SK-N-SH (cell line): ENCODE measurements around the gene MGAT5B. TPM values are rescaled to one million over a fixed set of nuclear protein-coding genes. Genes with fewer than 3 reads are reported as not detected.

Source experiments
- CTCF ChIA-PET: fragments of 300-600, 350-600 bp; formaldehyde crosslinking; extraction: SDS; loops from one replicate; lab custom pipeline; 2021; lab: Yijun Ruan, JAX
- POLR2A ChIA-PET: fragments of 350-600 bp; sonication (Branson Sonifier 250); formaldehyde crosslinking; extraction: SDS; loops from one replicate; lab custom pipeline; 2020; ENCODE audit warnings: antibody characterized with exemption, inconsistent platforms; lab: Yijun Ruan, JAX
- DNase-seq: peaks from one replicate; pipeline ENCODE4 v3.0.0; 2012
- H2AFZ ChIP-seq: fragments of 200-600 bp; sonication (generic); 2 replicates; pipeline ENCODE4 v1.8.1; 2016; ENCODE audit warnings: antibody characterized with exemption, mild to moderate bottlenecking, low read depth
- H3F3A ChIP-seq: fragments of 200-600 bp; sonication (generic); replicated peaks from 2 replicates; pipeline ENCODE3; 2016; ENCODE audit warnings: antibody characterized with exemption, mild to moderate bottlenecking; ENCODE audit not compliant: insufficient read depth
- H3K27ac ChIP-seq, 2 experiments: fragments of 200-500 bp in 1 of 2; fragments of 200-600 bp in 1 of 2; sonication (Bioruptor generic) in 1 of 2; sonication (generic), shearing (Covaris generic) in 1 of 2; 2 replicates each; pipeline versions ENCODE4 v1.5.1 to v1.6.1; 2014 to 2016; ENCODE audit warnings: low read depth in 2 of 2, inconsistent platforms in 1 of 2, low read length in 1 of 2, mild to moderate bottlenecking in 1 of 2, mixed read lengths in 1 of 2
- H3K27me3 ChIP-seq: fragments of 200-600 bp; sonication (generic), shearing (Covaris generic); 2 replicates; pipeline ENCODE4 v1.6.1; 2016; ENCODE audit warnings: mixed run types; ENCODE audit not compliant: insufficient read depth
- H3K36me3 ChIP-seq, 2 experiments: fragments of 200-500 bp in 1 of 2; fragments of 200-600 bp in 1 of 2; sonication (Bioruptor generic) in 1 of 2; sonication (generic) in 1 of 2; replicated peaks in 1 of 2; 2 replicates each; pipeline versions ENCODE3 to v1.5.1; 2014 to 2016; ENCODE audit warnings: low read length in 1 of 2, mild to moderate bottlenecking in 1 of 2; ENCODE audit not compliant: insufficient read depth in 2 of 2, control insufficient read depth in 1 of 2
- H3K4me1 ChIP-seq, 2 experiments: fragments of 200-500 bp in 1 of 2; fragments of 200-600 bp in 1 of 2; sonication (Bioruptor generic) in 1 of 2; sonication (generic), shearing (Covaris generic) in 1 of 2; 2 replicates each; pipeline versions ENCODE4 v1.5.1 to v1.6.1; 2014 to 2016; ENCODE audit warnings: low read depth in 1 of 2, low read length in 1 of 2, mixed run types in 1 of 2; ENCODE audit not compliant: insufficient read depth in 2 of 2, control insufficient read depth in 1 of 2
- H3K4me2 ChIP-seq: fragments of 200-600 bp; sonication (generic), shearing (Covaris generic); 2 replicates; pipeline ENCODE4 v1.6.1; 2017; ENCODE audit warnings: mixed run types
- H3K4me3 ChIP-seq, 2 experiments: fragments of 200-500 bp in 1 of 2; fragments of 200-600 bp in 1 of 2; sonication (Bioruptor generic) in 1 of 2; sonication (generic), shearing (Covaris generic) in 1 of 2; 2 replicates each; pipeline versions ENCODE4 v1.5.1 to v1.8.1; 2014 to 2016; ENCODE audit warnings: low read depth in 2 of 2, inconsistent platforms in 1 of 2, low read length in 1 of 2, mild to moderate bottlenecking in 1 of 2, mixed read lengths in 1 of 2, moderate library complexity in 1 of 2
- H3K79me2 ChIP-seq: fragments of 200-600 bp; sonication (generic); 2 replicates; pipeline ENCODE4 v1.8.1; 2017; ENCODE audit warnings: mild to moderate bottlenecking; ENCODE audit not compliant: insufficient read depth
- H3K9ac ChIP-seq: fragments of 200-600 bp; sonication (generic); 2 replicates; pipeline ENCODE4 v1.6.1; 2017; ENCODE audit warnings: mixed run types
- H3K9me2 ChIP-seq: fragments of 200-600 bp; sonication (generic); 2 replicates; pipeline ENCODE4 v1.6.1; 2017; ENCODE audit warnings: mixed run types
- H3K9me3 ChIP-seq: fragments of 200-600 bp; sonication (generic); 2 replicates; pipeline ENCODE4 v1.6.1; 2017; ENCODE audit warnings: mixed run types, mild to moderate bottlenecking, moderate library complexity
- H4K20me1 ChIP-seq: fragments of 200-600 bp; sonication (generic); 2 replicates; pipeline ENCODE4 v1.6.1; 2017; ENCODE audit warnings: mild to moderate bottlenecking, mixed run types; ENCODE audit not compliant: insufficient read depth
- CTCF ChIP-seq: fragments of 200-600 bp; sonication (generic); IDR thresholded peaks from 2 replicates; pipeline ENCODE4 v1.6.1; 2017; ENCODE audit warnings: antibody characterized with exemption, mild to moderate bottlenecking, moderate library complexity
- ELF1 ChIP-seq: IDR thresholded peaks from 2 replicates; pipeline ENCODE4 v1.4.0; 2012
- EP300 ChIP-seq, 2 experiments: IDR thresholded peaks; 2 replicates each; pipeline versions ENCODE4 v1.4.0 to v1.6.1; 2012; ENCODE audit warnings: borderline replicate concordance in 1 of 2, low read depth in 1 of 2, low read length in 1 of 2
- FOSL2 ChIP-seq: IDR thresholded peaks from 2 replicates; pipeline ENCODE4 v1.4.0; 2012; ENCODE audit warnings: low read depth, mild to moderate bottlenecking, moderate library complexity, borderline replicate concordance
- FOXJ3 ChIP-seq: sonication (generic); formaldehyde crosslinking; IDR thresholded peaks from 2 replicates; pipeline ENCODE4 v1.5.1; 2020; ENCODE audit warnings: mild to moderate bottlenecking, missing genetic modification reagents
- FOXM1 ChIP-seq: IDR thresholded peaks from 2 replicates; pipeline ENCODE4 v1.4.0; 2012; ENCODE audit warnings: low read depth, mild to moderate bottlenecking
- GABPA ChIP-seq: IDR thresholded peaks from 2 replicates; pipeline ENCODE4 v1.4.0; 2012; ENCODE audit warnings: low read depth, mild to moderate bottlenecking
- JUND ChIP-seq: IDR thresholded peaks from 2 replicates; pipeline ENCODE4 v1.4.0; 2012
- MAX ChIP-seq: IDR thresholded peaks from 2 replicates; pipeline ENCODE4 v1.4.0; 2012; ENCODE audit warnings: low read depth
- MEF2A ChIP-seq: IDR thresholded peaks from 2 replicates; pipeline ENCODE4 v1.4.0; 2012; ENCODE audit warnings: low read depth, borderline replicate concordance
- MXI1 ChIP-seq: IDR thresholded peaks from 2 replicates; pipeline ENCODE4 v1.6.1; 2012; ENCODE audit warnings: mild to moderate bottlenecking, low read depth, low read length, improper control_type of control experiment
- NFIC ChIP-seq: IDR thresholded peaks from 2 replicates; pipeline ENCODE4 v1.4.0; 2012; ENCODE audit warnings: borderline replicate concordance
- NRF1 ChIP-seq: IDR thresholded peaks from 2 replicates; pipeline ENCODE4 v1.6.1; 2012; ENCODE audit warnings: low read depth, mild to moderate bottlenecking, low read length
- PBX3 ChIP-seq: IDR thresholded peaks from 2 replicates; pipeline ENCODE4; 2012
- RAD21 ChIP-seq: IDR thresholded peaks from 2 replicates; pipeline ENCODE4 v1.6.1; 2012; ENCODE audit warnings: mild to moderate bottlenecking, low read length
- RCOR1 ChIP-seq: fragments of 150-350 bp; IDR thresholded peaks from 2 replicates; pipeline ENCODE4 v1.6.1; 2017; ENCODE audit warnings: antibody characterized with exemption, low read length
- SMC3 ChIP-seq: IDR thresholded peaks from 2 replicates; pipeline ENCODE4 v1.6.1; 2012; ENCODE audit warnings: low read depth, low read length, improper control_type of control experiment
- TEAD4 ChIP-seq: IDR thresholded peaks from 2 replicates; pipeline ENCODE4 v1.4.0; 2012; ENCODE audit warnings: mild to moderate bottlenecking, borderline replicate concordance; ENCODE audit not compliant: insufficient read depth
- USF1 ChIP-seq: IDR thresholded peaks from 2 replicates; pipeline ENCODE4 v1.4.0; 2012; ENCODE audit warnings: low read depth, borderline replicate concordance
- USF2 ChIP-seq: fragments of 150-350 bp; IDR thresholded peaks from 2 replicates; pipeline ENCODE4 v1.6.1; 2017; ENCODE audit warnings: antibody characterized with exemption, low read length, low read depth, borderline replicate concordance
- WGBS: methylation state at CpG from one replicate; pipeline ENCODE4 v1.1.6; 2017; ENCODE audit warnings: low lambda C conversion rate; 5-methylcytosine and 5-hydroxymethylcytosine counted together
- polyA plus RNA-seq, 3 experiments: library from polyadenylated mRNA; depleted of rRNA; stranded (reverse); fragments of >200 nt; gene quantifications; 2 replicates each; pipeline ENCODE4 v1.2.3, GENCODE V29; 2012

Gene MGAT5B
- polyA plus RNA-seq, 1 of the 3 experiments (the other 2 are of a cell fraction): 13.8 TPM

GRCh38 chr17:76938009-76938408 lies 69.8 kb downstream of the MGAT5B start:
- Histone ChIP-seq H3K9me3 (no peaks in the 10 kb centered on the region), H3K4me2 (no peak overlapping the region), H3K9me2 (no peaks in the 10 kb centered on the region), H3K4me3 (no peak overlapping the region), H3K4me1 (no peaks in the 10 kb centered on the region; a peak in 2 of 4 replicates), H2AFZ (no peak overlapping the region), H3K79me2 (no peaks in the 10 kb centered on the region), H4K20me1 (0 out of 2 replicates have a peak, but pooled peaks cover 3% of the 10 kb centered on the region), H3F3A (peaks cover 7% of the 10 kb centered on the region), H3K27ac (no peak overlapping the region), H3K36me3 (peaks cover 0 to 5% of the 10 kb centered on the region in 2 experiments), H3K27me3 (no peaks in the 10 kb centered on the region), H3K9ac (no peak overlapping the region)
- TF ChIP-seq NRF1: no peak
- no peak for TF ChIP-seq CTCF
- TF ChIP-seq MEF2A: no peak
- TF ChIP-seq FOXM1: no peak
- TF ChIP-seq JUND: no peak
- no peak for TF ChIP-seq RAD21
- no peak for TF ChIP-seq SMC3
- no peak for TF ChIP-seq EP300 (IDR thresholded peaks at IDR 0.05; ENCODE audit: borderline replicate concordance in 1 of 2, low read depth in 1 of 2, low read length in 1 of 2)
- TF ChIP-seq MXI1: no peak
- no peak for TF ChIP-seq PBX3
- no peak for TF ChIP-seq USF2
- no peak for TF ChIP-seq FOSL2
- TF ChIP-seq MAX: no peak
- no peak for TF ChIP-seq NFIC
- no peak for TF ChIP-seq ELF1
- TF ChIP-seq USF1: no peak
- no peak for TF ChIP-seq RCOR1
- TF ChIP-seq FOXJ3 (CRISPR knock-in tag): no peak
- TF ChIP-seq TEAD4: no peak
- TF ChIP-seq GABPA: no peak
- ChIA-PET POLR2A (no interaction called here), CTCF (interaction anchor here (0.9 to 1.4 kb wide), 2 partner anchors 70 to 118 kb away, joined by 3 to 5 read pairs; partner anchors contain the start of gene MGAT5B)
- WGBS: 91% methylated on average over 10 of the region's 10 CpGs
- no peak for DNase-seq
